Upper lobe of right lung (tissue), 1 donor: Measurements from ENCODE around the gene PLEKHJ1. TPM values are rescaled to one million over a fixed set of nuclear protein-coding genes. Genes with fewer than 3 reads are reported as not detected.
"Not testable (repeated sequence)": the region's sequence is repeated elsewhere in the genome, so short reads cannot be mapped to it uniquely, and the experiment has no call there.

Experiments
- ATAC-seq: fragments of 200-7000 bp; cut with Tn5 transposase; one replicate; pipeline ENCODE4 v1.9.1; 2020; ENCODE audit warnings: mild to moderate bottlenecking, moderate library complexity
- DNase-seq: peaks from one replicate; pipeline ENCODE4 v3.0.0-alpha.2; 2020
- H3K27ac ChIP-seq: fragments of 200-600 bp; one replicate; pipeline ENCODE4 v1.8.0; 2022
- H3K27me3 ChIP-seq: fragments of 200-600 bp; one replicate; pipeline ENCODE4 v1.8.0; 2022; ENCODE audit warnings: mild to moderate bottlenecking
- H3K36me3 ChIP-seq: fragments of 200-600 bp; one replicate; pipeline ENCODE4 v1.8.0; 2022
- H3K4me1 ChIP-seq: fragments of 200-600 bp; one replicate; pipeline ENCODE4 v1.8.0; 2022
- H3K4me3 ChIP-seq: fragments of 200-600 bp; one replicate; pipeline ENCODE4 v1.8.0; 2022; ENCODE audit warnings: mild to moderate bottlenecking
- H3K9me3 ChIP-seq: fragments of 200-600 bp; one replicate; pipeline ENCODE4 v1.8.0; 2022
- intact Hi-C: fragments of 100-400 bp; cut with DNase I; formaldehyde crosslinking; loops from one replicate; pipeline ENCODE4 v1.11.0; 2022
- long read RNA-seq: library from polyadenylated mRNA; unstranded; transcript quantifications from one replicate; pipeline ENCODE4 v2.0.0, GENCODE V29; 2021
- total RNA-seq: library from RNA; stranded (reverse); fragmentation: NEBNext Ultra II Directional; extraction: Animal tissue kit (Norgen Biotek cat#: 25700); gene quantifications from one replicate; pipeline ENCODE4 v1.2.1, GENCODE V29; 2021
- TF ChIP-seq, protein P1 (sequence below): fragments of 200-600 bp; IDR thresholded peaks from one replicate; pipeline ENCODE4 v1.8.0; 2022; ENCODE audit warnings: antibody characterized with exemption
- donor health status: DM: no; HTN: yes; CAD: no; lungs with severe emphysema.

Gene PLEKHJ1, protein sequence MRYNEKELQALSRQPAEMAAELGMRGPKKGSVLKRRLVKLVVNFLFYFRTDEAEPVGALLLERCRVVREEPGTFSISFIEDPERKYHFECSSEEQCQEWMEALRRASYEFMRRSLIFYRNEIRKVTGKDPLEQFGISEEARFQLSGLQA
- total RNA-seq = 54.6 TPM
- long read RNA-seq, transcript PLEKHJ1-201 (6 exons, 1,206 nt) = major isoform, 69 of 94 reads
- long read RNA-seq, partial matches to known transcripts = 6 of 94 reads
- long read RNA-seq, other reads (novel, unspliced or antisense) = 11 of 94 reads

DNA sequence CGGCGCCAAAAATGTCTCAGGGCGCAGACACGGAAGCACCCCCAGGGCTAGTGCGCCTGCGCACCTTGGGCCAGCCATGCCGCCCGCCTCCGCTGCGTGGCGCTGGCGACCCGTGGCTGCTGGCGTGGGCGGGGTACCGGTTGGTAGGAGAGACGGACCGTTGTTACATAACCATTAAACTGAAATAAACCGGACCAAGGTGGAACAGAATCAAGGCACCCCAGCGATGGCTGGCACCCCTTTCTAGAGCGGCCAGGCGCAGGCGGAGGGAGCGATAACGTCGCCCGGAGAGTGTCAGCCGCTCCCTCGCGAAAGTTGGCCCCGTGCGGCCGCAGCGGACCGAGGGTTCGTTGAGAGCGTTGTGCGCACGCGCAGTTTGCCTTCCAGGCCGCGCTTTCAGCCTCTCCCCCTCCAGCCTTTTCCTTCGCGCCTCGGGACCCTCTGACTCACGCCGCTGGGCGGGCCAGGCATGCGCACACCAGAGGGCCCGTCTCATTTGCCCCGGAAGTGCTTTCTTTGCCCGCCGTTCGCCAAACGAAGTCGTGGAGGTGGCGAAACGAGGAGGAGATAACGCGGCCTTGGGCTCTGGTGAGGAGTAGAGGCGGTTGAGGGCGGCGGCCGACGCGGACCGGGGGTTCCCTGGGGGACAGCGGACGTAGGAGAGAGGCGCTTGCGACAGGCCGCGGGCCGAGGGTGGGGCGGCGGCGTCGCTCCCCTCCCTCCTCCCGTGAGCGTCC is at the start of gene PLEKHJ1, which contains the start of gene SF3A2:
Gene PLEKHJ1 (minus strand): TSS at position 16 of the 737 bp plus-strand sequence. CDS start 81 bp downstream, outside the sequence.
Gene SF3A2 (plus strand): TSS at position 511 of the 737 bp plus-strand sequence. CDS start 6,595 bp downstream, outside the sequence.
- Histone ChIP-seq H3K36me3 (peaks cover 16% of the 10 kb centered on the region), H3K27me3 (no peaks in the 10 kb centered on the region), H3K9me3 (no peaks in the 10 kb centered on the region), H3K4me1 (peaks cover 49% of the 10 kb centered on the region), H3K4me3 (peak within 1 kb of the TSS; percentile 90), H3K27ac (peak within 1 kb of the TSS; percentile 99)
- peak; percentile 99 for DNase-seq
- TF ChIP-seq, protein P1, sequence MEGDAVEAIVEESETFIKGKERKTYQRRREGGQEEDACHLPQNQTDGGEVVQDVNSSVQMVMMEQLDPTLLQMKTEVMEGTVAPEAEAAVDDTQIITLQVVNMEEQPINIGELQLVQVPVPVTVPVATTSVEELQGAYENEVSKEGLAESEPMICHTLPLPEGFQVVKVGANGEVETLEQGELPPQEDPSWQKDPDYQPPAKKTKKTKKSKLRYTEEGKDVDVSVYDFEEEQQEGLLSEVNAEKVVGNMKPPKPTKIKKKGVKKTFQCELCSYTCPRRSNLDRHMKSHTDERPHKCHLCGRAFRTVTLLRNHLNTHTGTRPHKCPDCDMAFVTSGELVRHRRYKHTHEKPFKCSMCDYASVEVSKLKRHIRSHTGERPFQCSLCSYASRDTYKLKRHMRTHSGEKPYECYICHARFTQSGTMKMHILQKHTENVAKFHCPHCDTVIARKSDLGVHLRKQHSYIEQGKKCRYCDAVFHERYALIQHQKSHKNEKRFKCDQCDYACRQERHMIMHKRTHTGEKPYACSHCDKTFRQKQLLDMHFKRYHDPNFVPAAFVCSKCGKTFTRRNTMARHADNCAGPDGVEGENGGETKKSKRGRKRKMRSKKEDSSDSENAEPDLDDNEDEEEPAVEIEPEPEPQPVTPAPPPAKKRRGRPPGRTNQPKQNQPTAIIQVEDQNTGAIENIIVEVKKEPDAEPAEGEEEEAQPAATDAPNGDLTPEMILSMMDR = peak; percentile 93
- ATAC-seq = peak; percentile 91
- intact Hi-C loops = loop anchor here (5.0 kb wide), 1 partner anchor 36 kb away; no protein-coding TSS in a partner anchor

DNA sequence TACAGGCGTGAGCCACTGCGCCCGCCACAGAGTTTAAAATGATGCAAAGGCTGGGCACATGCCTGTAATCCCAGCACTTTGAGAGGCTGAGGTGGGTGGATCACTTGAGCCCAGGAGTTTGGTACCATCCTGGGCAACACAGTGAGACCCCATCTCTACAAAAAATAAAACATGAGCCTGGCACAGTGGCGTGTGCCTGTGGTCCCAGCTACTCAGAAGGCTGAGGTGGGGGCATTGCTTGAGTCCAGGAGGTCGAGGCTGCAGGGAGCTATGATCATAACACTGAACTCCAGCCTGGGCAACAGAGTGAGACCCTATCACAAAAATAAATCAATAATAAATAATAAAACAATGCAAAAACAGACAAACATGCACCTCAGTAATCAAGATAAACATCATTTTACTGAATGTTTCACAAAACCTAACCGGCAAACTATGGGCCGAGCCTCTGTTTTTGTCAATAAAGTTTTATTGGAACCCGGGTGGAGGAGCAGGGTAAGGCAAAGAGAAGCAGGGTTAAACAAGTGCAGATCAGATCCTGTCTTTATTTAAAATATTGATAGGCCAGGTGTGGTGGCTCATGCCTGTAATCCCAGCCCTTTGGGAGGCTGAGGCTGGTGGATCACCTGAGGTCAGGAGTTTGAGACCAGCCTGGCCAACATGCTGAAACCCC is 47.8 kb upstream of the PLEKHJ1 start:
- no peaks in the 10 kb centered on the region for H3K9me3 ChIP-seq
- DNase-seq (no peak), ATAC-seq (no peak)
- no peak overlapping the region for H3K27ac ChIP-seq
- H3K4me3 ChIP-seq = no peak overlapping the region
- intact Hi-C loops = no loop called here
- peaks cover 11% of the 10 kb centered on the region for H3K4me1 ChIP-seq
- peaks cover 7% of the 10 kb centered on the region for H3K27me3 ChIP-seq
- TF ChIP-seq, protein P1 = no peak
- no peaks in the 10 kb centered on the region for H3K36me3 ChIP-seq

DNA sequence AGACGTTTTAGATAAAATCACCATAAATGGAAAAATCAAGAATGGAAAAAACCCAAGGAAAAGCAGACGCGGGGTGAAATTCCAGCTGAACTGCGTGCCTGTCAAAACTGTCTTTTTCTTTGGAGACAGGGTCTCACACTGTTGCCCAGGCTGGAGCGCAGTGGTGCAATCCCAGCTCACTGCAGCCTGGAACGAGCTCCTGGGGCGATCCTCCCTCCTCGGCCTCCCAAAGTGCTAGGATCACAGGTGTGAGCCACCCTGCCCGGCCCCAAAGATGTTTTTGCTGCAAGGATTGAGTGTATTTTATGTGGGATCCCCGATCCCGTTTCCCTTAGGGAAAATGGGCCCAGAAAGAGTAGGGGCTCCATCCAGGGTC is 46.7 kb upstream of the PLEKHJ1 start:
- H3K27ac ChIP-seq = no peak overlapping the region

DNA sequence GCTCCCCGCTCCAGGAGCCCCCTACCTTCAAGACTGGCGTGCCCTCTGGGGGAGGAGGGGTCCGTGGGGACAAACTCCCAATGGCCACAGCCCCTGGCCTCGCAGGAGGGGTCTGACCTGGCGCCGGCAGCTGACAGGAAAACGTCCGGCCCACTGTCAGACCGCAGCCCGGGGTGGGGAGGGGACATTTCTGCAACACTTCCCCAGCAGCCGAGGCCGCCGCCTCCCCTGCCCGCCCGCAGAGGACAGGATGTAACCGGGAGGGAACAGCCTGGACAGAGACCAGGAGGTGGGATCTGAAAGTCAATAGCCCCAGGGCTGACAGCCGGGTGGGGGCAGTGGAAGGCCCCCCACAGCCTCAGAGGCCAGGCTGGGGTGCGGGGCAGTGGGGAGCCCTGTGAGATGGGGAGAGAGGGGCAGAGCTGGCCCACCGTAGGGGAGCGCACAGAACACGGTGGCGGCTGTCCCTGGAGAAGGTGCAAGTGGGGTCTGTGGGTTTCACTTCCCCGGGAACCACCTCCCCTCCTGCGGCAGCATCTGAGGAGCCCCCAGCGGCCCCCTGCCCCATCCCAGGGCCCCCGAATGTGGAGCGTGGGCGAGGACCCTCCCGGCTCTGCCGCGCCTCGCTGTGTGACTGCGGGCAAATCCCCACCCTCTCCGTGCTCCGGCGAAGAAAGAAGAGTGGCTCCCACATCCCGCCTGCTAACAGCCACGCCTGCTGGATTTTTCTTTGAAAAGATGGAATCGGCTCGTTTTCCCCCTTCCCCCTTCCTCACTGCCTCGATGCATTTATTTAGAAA is 46.1 kb upstream of the PLEKHJ1 start, which contains the start of gene PEAK3:
Gene PEAK3 (minus strand): TSS at position 114 of the 800 bp plus-strand sequence. CDS start 1,244 bp downstream, outside the sequence.
- H3K4me1 ChIP-seq = peaks cover 11% of the 10 kb centered on the region
- intact Hi-C loops = no loop called here
- TF ChIP-seq, protein P1 = no peak
- no peaks in the 10 kb centered on the region for H3K27me3 ChIP-seq
- DNase-seq (peak; percentile 92), ATAC-seq (peak; percentile 93)
- peak within 1 kb of the TSS; percentile 78 for H3K27ac ChIP-seq
- peak within 1 kb of the TSS; percentile 51 for H3K4me3 ChIP-seq
- H3K9me3 ChIP-seq = no peaks in the 10 kb centered on the region
- H3K36me3 ChIP-seq = no peaks in the 10 kb centered on the region

More for the DNA sequence above, 46.7 kb upstream of the PLEKHJ1 start:
- H3K4me1 ChIP-seq = peaks cover 11% of the 10 kb centered on the region
- intact Hi-C loops = no loop called here
- H3K27me3 ChIP-seq = no peaks in the 10 kb centered on the region
- H3K9me3 ChIP-seq = no peaks in the 10 kb centered on the region
- no peak for DNase-seq
- TF ChIP-seq, protein P1 = no peak
- ATAC-seq = no peak
- no peaks in the 10 kb centered on the region for H3K36me3 ChIP-seq
- no peak overlapping the region for H3K4me3 ChIP-seq

DNA sequence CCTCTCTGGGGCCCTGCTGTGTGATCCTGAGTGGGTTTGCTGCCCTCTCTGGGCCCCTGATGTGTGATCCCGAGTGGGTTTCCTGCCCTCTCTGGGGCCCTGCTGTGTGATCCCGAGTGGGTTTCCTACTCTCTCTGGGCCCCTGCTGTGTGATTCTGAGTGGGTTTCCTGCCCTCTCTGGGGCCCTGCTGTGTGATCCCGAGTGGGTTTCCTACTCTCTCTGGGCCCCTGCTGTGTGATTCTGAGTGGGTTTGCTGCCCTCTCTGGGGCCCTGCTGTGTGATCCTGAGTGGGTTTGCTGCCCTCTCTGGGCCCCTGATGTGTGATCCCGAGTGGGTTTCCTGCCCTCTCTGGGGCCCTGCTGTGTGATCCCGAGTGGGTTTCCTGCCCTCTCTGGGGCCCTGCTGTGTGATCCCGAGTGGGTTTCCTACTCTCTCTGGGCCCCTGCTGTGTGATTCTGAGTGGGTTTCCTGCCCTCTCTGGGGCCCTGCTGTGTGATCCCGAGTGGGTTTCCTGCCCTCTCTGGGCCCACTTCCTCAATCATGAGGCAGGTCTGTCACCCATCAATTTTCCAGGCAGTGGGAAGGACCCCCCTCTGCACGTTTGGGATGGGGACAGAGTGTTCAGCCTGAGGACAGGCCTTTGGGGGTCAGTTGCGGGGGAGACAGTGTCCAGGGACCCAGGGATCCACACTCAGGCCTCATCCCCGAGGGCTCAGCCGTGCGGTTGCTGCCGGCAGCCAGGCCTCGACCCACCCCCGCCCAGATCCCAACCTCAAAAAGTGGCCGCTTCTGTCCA is 45.3 kb upstream of the PLEKHJ1 start:
- H3K36me3 ChIP-seq, DNase-seq, H3K27me3 ChIP-seq, H3K9me3 ChIP-seq, intact Hi-C loops: not testable (repeated sequence)
- ATAC-seq = peak; percentile 34
- Histone ChIP-seq H3K4me3 (peak overlapping the region; percentile 51), H3K27ac (peak overlapping the region; percentile 78), H3K4me1 (peaks cover 11% of the 10 kb centered on the region)
